LNCAP (cell line): ENCODE data around the gene TSPAN9.

Experiments
- CTCF ChIP-seq: fragments of 450-650 bp; IDR thresholded peaks from 2 replicates; pipeline ENCODE4 v1.5.1; 2017; ENCODE audit warnings: mild to moderate bottlenecking

Gene TSPAN9

GRCh38 chr12:3161861-3162260, 84.7 kb downstream of the TSPAN9 start:
- TF ChIP-seq CTCF = no peak

GRCh38 chr12:3164454-3165077, 87.4 kb downstream of the TSPAN9 start:
- no peak for TF ChIP-seq CTCF

GRCh38 chr12:3165078-3165980, 88.2 kb downstream of the TSPAN9 start:
- no peak for TF ChIP-seq CTCF

- no peak for TF ChIP-seq CTCF
Measured at GRCh38 chr12:3167636-3168035, 90.5 kb downstream of the TSPAN9 start.

GRCh38 chr12:3168223-3169221, 91.3 kb downstream of the TSPAN9 start:
- no peak for TF ChIP-seq CTCF

GRCh38 chr12:3170423-3171194, 93.4 kb downstream of the TSPAN9 start:
- TF ChIP-seq CTCF = no peak
